HEK293T (cell line): Measurements from ENCODE around the gene TBC1D3B.

Experiments used
- ARNT ChIP-seq: fragments of 450-650 bp; IDR thresholded peaks from 2 replicates; pipeline ENCODE4 v1.6.1; 2017; ENCODE audit warnings: mild to moderate bottlenecking
- BHLHE40 ChIP-seq: fragments of 450-650 bp; IDR thresholded peaks from 2 replicates; pipeline ENCODE4 v1.6.1; 2016; ENCODE audit warnings: mild to moderate bottlenecking, moderate library complexity, borderline replicate concordance
- CTBP1 ChIP-seq: fragments of 450-650 bp; IDR thresholded peaks from 2 replicates; pipeline ENCODE4 v1.6.1; 2016; ENCODE audit warnings: borderline replicate concordance
- ELF4 ChIP-seq: fragments of 450-650 bp; IDR thresholded peaks from 2 replicates; pipeline ENCODE4 v1.6.1; 2017; ENCODE audit warnings: antibody characterized with exemption
- FOXA1 ChIP-seq: fragments of 450-650 bp; IDR thresholded peaks from 2 replicates; pipeline ENCODE4 v1.6.1; 2016; ENCODE audit warnings: mild to moderate bottlenecking
- FOXK2 ChIP-seq: fragments of 450-650 bp; IDR thresholded peaks from 2 replicates; pipeline ENCODE4 v1.6.1; 2016; ENCODE audit warnings: mild to moderate bottlenecking
- FOXM1 ChIP-seq: fragments of 450-650 bp; IDR thresholded peaks from 2 replicates; pipeline ENCODE4 v1.6.1; 2017; ENCODE audit warnings: mild to moderate bottlenecking, borderline replicate concordance
- HDGF ChIP-seq: fragments of 450-650 bp; IDR thresholded peaks from 2 replicates; pipeline ENCODE4 v1.6.1; 2017; ENCODE audit warnings: antibody characterized with exemption, borderline replicate concordance
- L3MBTL2 ChIP-seq: fragments of 450-650 bp; conservative IDR thresholded peaks from 2 replicates; pipeline ENCODE4 v1.6.1; 2016; ENCODE audit warnings: mild to moderate bottlenecking
- NFRKB ChIP-seq: fragments of 450-650 bp; IDR thresholded peaks from 2 replicates; pipeline ENCODE4 v1.6.1; 2016; ENCODE audit warnings: mild to moderate bottlenecking, moderate library complexity
- SP1 ChIP-seq: fragments of 450-650 bp; IDR thresholded peaks from 2 replicates; pipeline ENCODE4 v1.6.1; 2017
- SUZ12 ChIP-seq: fragments of 450-650 bp; IDR thresholded peaks from 2 replicates; pipeline ENCODE4 v1.6.1; 2016; ENCODE audit warnings: mild to moderate bottlenecking
- TARDBP ChIP-seq: fragments of 450-650 bp; IDR thresholded peaks from 2 replicates; pipeline ENCODE4 v1.6.1; 2016

DNA sequence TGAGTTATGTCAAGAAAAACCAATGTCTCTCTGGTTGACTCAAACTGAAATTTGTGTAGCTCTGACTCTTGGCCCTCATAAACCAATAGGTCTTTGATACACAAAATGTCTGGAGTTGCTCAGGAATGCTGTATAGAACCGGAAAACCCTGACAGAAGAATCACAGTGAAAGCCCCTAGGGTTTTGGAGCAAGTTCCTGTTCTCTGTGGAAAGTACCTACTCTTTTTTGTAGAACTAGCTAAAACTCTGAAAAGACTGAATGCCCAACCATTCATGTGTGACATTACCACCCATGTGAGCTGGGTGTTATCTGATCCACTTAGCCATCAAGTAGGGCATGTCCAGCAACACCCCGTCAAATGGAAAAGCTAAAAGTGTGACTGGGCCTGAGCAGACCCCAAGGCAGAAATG lies 44.0 kb downstream of the TBC1D3B start:
- TF ChIP-seq BHLHE40, result no peak
- no peak for TF ChIP-seq HDGF
- no peak for TF ChIP-seq FOXM1
- TF ChIP-seq FOXK2, result no peak
- TF ChIP-seq FOXA1, result no peak
- no peak for TF ChIP-seq SP1
- no peak for TF ChIP-seq NFRKB
- no peak for TF ChIP-seq SUZ12
- no peak for TF ChIP-seq CTBP1
- no peak for TF ChIP-seq TARDBP
- no peak for TF ChIP-seq L3MBTL2
- TF ChIP-seq ELF4, result no peak
- no peak for TF ChIP-seq ARNT
